T-helper 1 cell treated with Interleukin-12 subunit alpha and Interleukin-12 subunit beta and Interleukin-4 antibody, amounts not matched to agents 30 μg/mL and 1 μg/mL, for 36 hours (primary cell): Measurements from ENCODE around the gene TBC1D24.
"Not testable (repeated sequence)": the region's sequence is repeated elsewhere in the genome, so short reads cannot be mapped to it uniquely, and the experiment has no call there.

Experiments
- H3K27ac Mint-ChIP-seq: one replicate; pipeline ENCODE4 v1.8.0; 2021; ENCODE audit warnings: mild to moderate bottlenecking, mixed read lengths
- H3K27me3 Mint-ChIP-seq: one replicate; pipeline ENCODE4 v1.8.0; 2021; ENCODE audit warnings: low read depth, mixed read lengths
- H3K36me3 Mint-ChIP-seq: one replicate; pipeline ENCODE4 v1.8.0; 2021; ENCODE audit warnings: low read depth, mixed read lengths
- H3K4me1 Mint-ChIP-seq: one replicate; pipeline ENCODE4 v1.8.0; 2021; ENCODE audit warnings: low read depth, mixed read lengths
- H3K4me3 Mint-ChIP-seq: one replicate; pipeline ENCODE4 v1.8.0; 2021; ENCODE audit warnings: mild to moderate bottlenecking, moderate library complexity, mixed read lengths
- H3K9me3 Mint-ChIP-seq: one replicate; pipeline ENCODE4 v1.8.0; 2021; ENCODE audit warnings: mixed read lengths

TBC1D24 gene

DNA sequence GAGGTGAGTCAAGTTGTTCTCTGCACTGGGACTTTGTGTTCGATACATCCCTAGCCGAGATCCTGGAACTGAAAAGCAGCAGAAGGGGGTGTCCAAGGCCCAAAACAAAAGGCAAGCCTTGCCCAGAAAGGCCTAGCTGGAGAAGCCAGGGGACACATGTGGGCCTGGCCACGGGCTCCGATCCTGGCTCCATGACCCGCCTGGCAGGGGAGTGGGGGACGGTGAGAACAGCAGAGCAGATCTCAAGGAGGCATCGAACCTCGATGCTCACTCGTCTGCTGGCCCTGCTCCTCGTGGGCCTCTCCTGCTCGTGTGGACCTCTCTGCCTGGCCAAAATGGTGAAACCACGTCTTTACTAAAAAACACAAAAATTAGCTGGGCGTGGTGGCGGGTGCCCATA lies 36.8 kb upstream of the TBC1D24 start:
- Mint-ChIP-seq H3K4me1 (peaks cover 11% of the 10 kb centered on the region), H3K27me3 (no peaks in the 10 kb centered on the region), H3K27ac (no peak overlapping the region), H3K4me3 (no peak overlapping the region), H3K36me3 (peaks cover 46% of the 10 kb centered on the region), H3K9me3 (no peaks in the 10 kb centered on the region)

DNA sequence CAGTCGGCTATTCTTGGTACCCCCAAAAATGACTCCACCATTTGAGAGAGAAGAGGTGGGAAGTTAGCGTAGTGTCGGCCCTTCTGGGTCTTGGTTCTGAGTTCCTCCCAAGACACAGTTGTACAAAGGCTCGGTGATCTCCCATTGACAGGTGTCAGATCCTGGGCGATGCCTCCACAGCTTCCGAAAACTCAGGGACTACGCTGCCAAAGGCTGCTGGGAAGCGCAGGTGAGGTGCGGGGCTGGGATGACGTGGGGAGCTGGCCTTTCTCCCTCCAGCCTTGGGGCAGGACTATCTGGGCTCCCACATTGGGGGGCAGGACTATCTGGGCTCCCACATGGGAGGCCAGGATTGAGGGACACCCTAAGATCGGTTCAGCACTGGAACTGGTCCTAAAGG lies 35.3 kb upstream of the TBC1D24 start:
- no peaks in the 10 kb centered on the region for H3K27me3 Mint-ChIP-seq
- H3K9me3 Mint-ChIP-seq: no peaks in the 10 kb centered on the region
- H3K36me3 Mint-ChIP-seq: peaks cover 46% of the 10 kb centered on the region
- peak overlapping the region; percentile 67 for H3K27ac Mint-ChIP-seq
- H3K4me3 Mint-ChIP-seq: no peak overlapping the region
- H3K4me1 Mint-ChIP-seq: peaks cover 9% of the 10 kb centered on the region

DNA sequence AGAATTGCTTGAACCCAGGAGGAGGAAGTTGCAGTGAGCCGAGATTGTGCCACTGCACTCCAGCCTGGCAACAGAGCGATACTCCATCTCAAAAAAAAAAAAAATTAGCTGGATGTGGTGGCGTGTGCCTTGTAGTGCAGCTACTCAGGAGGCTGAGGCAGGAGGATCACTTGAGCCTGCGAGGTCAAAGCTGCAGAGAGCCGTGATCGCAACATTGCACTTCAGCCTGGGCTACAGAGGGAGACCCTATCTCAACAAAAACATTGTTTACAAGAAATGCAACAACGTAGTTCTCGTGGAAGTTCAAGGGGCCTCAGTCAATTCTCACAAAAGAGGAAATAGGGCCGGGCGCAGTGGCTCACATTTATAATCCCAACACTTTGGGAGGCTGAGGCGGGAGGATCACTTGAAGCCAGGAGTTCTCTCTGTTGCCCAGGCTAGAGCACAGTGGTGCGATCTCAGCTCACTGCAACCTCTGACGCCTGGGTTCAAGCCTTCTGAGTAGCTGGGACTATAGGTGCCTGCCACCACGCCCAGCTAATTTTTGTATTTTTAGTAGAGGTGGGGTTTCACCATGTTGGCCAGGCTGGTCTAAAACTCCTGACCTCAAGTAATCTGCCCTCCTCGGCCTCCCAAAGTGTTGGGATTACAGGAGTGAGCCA lies 33.7 kb upstream of the TBC1D24 start:
- H3K4me3 Mint-ChIP-seq: not testable (repeated sequence)

DNA sequence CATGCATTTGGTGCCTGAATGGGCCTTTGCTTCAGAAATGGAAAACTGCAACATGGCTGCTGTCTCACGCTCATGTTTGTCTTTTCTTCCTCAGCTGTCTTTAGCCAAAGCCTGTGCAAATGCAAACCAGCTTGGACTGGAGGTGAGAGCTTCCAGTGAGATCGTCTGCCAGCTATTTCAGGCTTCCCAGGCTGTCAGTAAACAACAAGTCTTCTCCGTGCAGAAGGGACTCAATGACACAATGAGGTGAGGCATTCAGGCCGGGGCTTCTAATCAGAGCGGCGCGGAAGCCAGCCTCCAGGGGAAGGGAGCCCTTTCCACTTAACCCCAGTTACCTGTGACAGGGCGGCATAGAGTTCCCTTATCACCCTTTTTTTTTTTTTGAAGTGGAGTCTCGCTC lies 31.4 kb upstream of the TBC1D24 start:
- Mint-ChIP-seq H3K27ac (no peak overlapping the region), H3K4me1 (peaks cover 7% of the 10 kb centered on the region), H3K36me3 (peaks cover 50% of the 10 kb centered on the region), H3K4me3 (no peak overlapping the region), H3K27me3 (no peaks in the 10 kb centered on the region), H3K9me3 (no peaks in the 10 kb centered on the region)

More for the DNA sequence above, 33.7 kb upstream of the TBC1D24 start:
- H3K36me3 Mint-ChIP-seq: peaks cover 51% of the 10 kb centered on the region
- not testable (repeated sequence) for H3K4me1 Mint-ChIP-seq, H3K9me3 Mint-ChIP-seq, H3K27ac Mint-ChIP-seq, H3K27me3 Mint-ChIP-seq

DNA sequence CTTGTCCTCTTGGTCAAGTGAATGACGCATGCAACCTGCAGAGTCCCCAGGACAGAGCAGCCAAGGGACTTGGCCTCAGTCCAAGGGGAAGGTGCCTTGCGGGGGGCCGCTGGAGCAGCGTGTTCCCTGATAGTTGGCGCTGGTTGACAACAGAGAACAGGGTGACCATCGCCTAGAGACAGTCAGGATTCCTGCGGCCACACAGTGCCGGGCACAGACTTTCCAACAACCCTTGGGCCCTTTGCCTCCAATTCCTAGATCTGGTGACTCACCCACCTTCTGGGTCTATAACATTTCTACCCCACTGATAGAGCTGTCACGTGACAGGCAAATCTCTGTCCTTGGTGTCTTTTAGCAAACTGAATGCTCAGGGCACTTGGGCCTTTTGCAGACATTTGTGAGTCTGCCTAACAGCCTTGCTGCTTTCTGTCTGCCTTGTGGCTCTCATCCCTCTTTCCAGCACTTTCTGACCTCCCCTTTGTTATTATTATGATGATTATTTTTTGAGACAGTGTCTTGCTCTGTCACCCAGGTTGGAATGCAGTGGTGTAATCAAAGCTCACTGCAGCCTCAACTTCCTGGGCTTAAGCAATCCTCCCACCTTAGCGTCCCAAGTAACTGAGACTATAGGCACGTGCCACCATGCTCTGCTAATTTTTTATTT lies 26.9 kb upstream of the TBC1D24 start:
- H3K4me1 Mint-ChIP-seq: no peaks in the 10 kb centered on the region
- H3K27me3 Mint-ChIP-seq: no peaks in the 10 kb centered on the region
- H3K9me3 Mint-ChIP-seq: no peaks in the 10 kb centered on the region
- no peak overlapping the region for H3K27ac Mint-ChIP-seq
- H3K4me3 Mint-ChIP-seq: no peak overlapping the region
- peaks cover 54% of the 10 kb centered on the region for H3K36me3 Mint-ChIP-seq

DNA sequence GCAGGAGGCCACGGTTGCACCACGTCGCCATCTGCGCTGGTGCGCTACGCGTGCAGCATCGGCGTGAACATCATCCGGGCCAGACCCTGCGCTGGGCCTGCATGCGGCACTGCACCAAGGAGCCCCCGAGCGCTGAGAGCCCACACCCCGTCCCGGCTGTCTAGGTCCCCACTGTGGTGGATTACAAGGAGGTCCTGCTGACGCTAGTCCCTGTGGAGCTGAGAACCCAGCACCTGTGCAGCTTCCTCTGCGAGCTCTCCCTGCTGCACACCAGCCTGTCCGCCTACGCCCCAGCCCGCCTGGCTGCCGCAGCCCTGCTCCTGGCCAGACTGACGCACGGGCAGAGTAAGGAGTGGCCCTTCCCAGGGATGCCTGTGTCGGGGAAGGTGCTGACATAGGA lies 25.8 kb upstream of the TBC1D24 start:
- H3K27ac Mint-ChIP-seq: no peak overlapping the region
- no peak overlapping the region for H3K4me3 Mint-ChIP-seq
- H3K27me3 Mint-ChIP-seq: no peaks in the 10 kb centered on the region
- no peaks in the 10 kb centered on the region for H3K9me3 Mint-ChIP-seq
- peaks cover 56% of the 10 kb centered on the region for H3K36me3 Mint-ChIP-seq
- no peaks in the 10 kb centered on the region for H3K4me1 Mint-ChIP-seq

DNA sequence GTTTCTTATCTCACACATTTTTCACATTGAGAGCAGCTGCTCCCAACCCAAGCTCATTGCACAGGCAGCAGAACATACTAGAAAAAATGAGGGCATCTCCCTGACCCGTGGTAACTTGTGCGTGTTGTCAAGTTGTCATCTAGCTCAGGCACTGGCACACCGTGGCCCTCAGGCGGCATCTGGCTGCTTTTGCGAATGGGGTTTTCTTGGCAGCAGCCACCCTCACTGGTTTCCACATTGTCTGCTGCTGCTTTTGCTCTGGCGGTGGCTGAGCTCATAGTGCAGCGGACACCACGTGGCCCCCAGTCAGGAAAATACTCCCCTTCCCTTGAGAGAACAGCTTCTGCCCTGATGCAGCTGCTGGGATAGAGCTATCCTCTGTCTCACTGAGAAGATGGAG lies 24.4 kb upstream of the TBC1D24 start:
- H3K36me3 Mint-ChIP-seq: peaks cover 55% of the 10 kb centered on the region
- no peaks in the 10 kb centered on the region for H3K4me1 Mint-ChIP-seq
- H3K4me3 Mint-ChIP-seq: no peak overlapping the region
- H3K27me3 Mint-ChIP-seq: no peaks in the 10 kb centered on the region
- no peak overlapping the region for H3K27ac Mint-ChIP-seq
- H3K9me3 Mint-ChIP-seq: no peaks in the 10 kb centered on the region

DNA sequence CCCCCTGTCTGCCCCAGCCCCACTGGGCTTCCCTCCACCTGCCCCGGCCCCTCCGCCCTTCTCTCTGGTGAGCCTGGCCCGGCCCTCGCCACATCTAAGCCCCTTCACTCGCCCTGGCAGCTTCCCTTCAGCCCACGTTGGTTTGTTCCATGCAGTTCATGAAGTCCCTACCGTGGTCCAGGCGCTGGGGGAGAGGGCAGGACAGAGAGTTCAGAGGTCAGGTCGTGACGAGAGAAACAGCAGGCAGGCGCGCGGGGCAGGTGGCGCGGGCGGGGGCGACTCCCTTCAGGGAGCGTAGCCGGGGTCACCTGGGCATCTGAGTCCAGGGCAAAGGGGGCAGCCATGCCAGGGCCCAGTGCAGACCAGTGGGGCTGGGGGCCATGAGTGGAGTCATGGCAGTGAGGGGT lies 23.9 kb upstream of the TBC1D24 start:
- H3K27me3 Mint-ChIP-seq: no peaks in the 10 kb centered on the region
- H3K4me3 Mint-ChIP-seq: no peak overlapping the region
- peaks cover 51% of the 10 kb centered on the region for H3K36me3 Mint-ChIP-seq
- no peaks in the 10 kb centered on the region for H3K4me1 Mint-ChIP-seq
- no peaks in the 10 kb centered on the region for H3K9me3 Mint-ChIP-seq
- no peak overlapping the region for H3K27ac Mint-ChIP-seq

DNA sequence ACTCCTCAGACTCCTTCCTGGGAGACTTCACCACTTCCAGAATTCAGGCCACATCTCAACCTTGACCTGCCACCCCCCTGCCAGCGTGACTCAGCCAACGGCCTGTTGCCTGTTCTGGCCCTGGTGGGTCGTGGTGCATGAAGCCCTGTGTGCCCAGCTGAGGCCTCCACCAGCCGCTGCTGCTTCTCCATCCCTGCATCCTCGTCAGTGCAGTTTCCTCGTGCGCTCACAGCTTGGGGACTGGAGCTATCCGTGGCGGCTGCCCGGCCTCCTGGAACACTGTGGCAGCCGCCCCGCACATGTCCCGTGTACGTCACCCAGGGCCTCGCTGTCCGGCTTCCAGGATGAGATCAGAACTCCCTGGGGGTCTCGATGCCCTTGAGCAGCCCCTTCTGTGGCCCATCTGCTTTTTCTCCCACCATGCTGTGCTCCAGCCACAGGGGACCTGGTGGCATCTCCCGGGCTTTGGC lies 23.0 kb upstream of the TBC1D24 start:
- Mint-ChIP-seq H3K27ac (no peak overlapping the region), H3K27me3 (no peaks in the 10 kb centered on the region), H3K9me3 (no peaks in the 10 kb centered on the region), H3K36me3 (peaks cover 43% of the 10 kb centered on the region), H3K4me1 (no peaks in the 10 kb centered on the region), H3K4me3 (no peak overlapping the region)

DNA sequence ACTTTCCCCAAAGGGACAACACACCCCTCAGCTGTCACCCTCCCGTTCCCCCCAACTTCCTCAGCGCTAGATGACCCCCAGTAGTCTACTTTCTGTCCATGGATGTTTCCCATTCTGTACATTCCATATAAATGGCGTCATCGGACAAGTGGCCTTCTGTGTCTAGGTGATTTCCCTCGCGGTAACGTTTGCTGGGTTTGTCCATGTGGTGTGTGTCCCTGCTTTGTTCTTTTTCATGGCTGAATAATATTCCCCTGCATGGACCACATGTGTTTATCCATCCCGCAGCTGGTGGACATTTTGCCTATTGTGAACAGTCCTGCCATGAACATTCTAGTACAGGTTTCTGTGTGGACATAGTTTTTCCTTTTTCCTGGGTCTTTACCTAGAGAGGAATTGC lies 22.3 kb upstream of the TBC1D24 start:
- no peak overlapping the region for H3K27ac Mint-ChIP-seq
- no peaks in the 10 kb centered on the region for H3K4me1 Mint-ChIP-seq
- peaks cover 44% of the 10 kb centered on the region for H3K36me3 Mint-ChIP-seq
- H3K27me3 Mint-ChIP-seq: no peaks in the 10 kb centered on the region
- H3K4me3 Mint-ChIP-seq: no peak overlapping the region
- no peaks in the 10 kb centered on the region for H3K9me3 Mint-ChIP-seq

DNA sequence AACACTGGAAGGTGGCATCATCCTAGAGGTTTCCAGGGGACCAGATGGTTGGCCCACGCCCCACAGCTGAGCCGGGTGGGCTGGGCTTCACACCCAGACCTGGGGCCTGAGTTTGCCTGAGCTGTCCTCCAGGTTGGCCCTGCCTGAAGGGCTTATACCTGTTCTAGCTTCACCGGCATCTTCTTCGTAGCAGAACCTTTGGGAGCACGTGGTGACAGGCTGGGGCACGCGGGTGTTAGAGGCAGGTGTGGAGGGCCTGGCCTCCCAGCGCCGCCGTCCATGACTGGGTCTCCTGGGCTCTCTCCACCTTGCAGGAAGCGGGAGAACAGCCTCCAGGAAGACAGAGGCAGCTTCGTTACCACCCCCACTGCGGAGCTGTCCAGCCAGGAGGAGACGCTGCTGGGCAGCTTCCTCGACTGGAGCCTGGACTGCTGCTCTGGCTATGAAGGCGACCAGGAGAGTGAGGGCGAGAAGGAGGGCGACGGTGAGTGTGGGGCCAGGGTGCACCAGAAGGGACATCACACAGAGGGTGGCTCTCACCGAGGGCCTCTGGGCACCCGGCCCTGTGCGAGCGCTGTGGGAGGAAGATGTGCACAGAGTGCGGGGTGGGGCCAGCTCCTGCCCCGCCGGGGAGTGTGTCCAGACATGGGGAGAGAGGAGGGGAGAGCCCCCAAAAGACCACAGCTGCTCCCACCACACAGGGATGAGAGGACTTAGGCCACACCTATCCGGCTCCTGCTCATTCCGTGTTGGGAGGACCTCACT lies 19.7 kb upstream of the TBC1D24 start:
- peaks cover 37% of the 10 kb centered on the region for H3K36me3 Mint-ChIP-seq
- peaks cover 5% of the 10 kb centered on the region for H3K4me1 Mint-ChIP-seq
- no peaks in the 10 kb centered on the region for H3K27me3 Mint-ChIP-seq
- H3K4me3 Mint-ChIP-seq: no peak overlapping the region
- no peaks in the 10 kb centered on the region for H3K9me3 Mint-ChIP-seq
- H3K27ac Mint-ChIP-seq: no peak overlapping the region

DNA sequence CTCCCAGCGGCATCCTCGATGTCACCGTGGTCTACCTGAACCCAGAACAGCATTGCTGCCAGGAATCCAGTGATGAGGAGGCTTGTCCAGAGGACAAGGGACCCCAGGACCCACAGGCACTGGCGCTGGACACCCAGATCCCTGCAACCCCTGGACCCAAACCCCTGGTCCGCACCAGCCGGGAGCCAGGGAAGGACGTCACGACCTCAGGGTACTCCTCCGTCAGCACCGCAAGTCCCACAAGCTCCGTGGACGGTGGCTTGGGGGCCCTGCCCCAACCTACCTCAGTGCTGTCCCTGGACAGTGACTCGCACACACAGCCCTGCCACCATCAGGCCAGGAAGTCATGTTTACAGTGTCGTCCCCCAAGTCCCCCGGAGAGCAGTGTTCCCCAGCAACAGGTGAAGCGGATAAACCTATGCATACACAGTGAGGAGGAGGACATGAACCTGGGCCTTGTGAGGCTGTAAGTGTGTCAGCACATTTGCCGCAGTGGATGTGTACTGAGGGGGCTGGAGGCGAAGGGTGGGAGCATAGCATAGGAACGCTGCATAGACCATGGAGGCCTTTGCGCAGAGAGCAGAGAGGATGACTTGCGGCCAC lies 18.3 kb upstream of the TBC1D24 start:
- Mint-ChIP-seq H3K36me3 (peaks cover 35% of the 10 kb centered on the region), H3K9me3 (no peaks in the 10 kb centered on the region), H3K4me3 (no peak overlapping the region), H3K27ac (no peak overlapping the region), H3K27me3 (no peaks in the 10 kb centered on the region), H3K4me1 (peaks cover 5% of the 10 kb centered on the region)

DNA sequence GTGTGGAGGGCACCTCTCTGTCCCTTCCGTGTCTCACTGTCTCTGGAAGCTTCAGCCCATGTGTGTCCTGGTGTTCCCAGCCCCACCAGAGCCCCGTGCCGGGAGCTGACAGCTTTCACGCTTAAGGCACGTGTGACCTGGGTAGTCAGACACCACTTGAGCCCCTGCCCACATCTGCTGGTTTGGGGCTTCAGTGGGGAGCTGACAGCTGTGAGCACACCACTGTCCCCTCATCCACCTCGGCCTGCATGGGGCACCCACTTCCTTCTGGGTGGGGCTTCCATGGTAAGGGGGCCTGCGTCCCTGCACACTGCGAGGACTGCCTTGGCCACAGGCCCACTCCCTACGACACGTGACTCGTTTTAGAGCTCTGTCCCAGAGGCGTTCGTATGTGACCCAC lies 17.7 kb upstream of the TBC1D24 start:
- no peak overlapping the region for H3K27ac Mint-ChIP-seq
- H3K4me1 Mint-ChIP-seq: peaks cover 5% of the 10 kb centered on the region
- H3K27me3 Mint-ChIP-seq: no peaks in the 10 kb centered on the region
- no peak overlapping the region for H3K4me3 Mint-ChIP-seq
- H3K9me3 Mint-ChIP-seq: no peaks in the 10 kb centered on the region
- H3K36me3 Mint-ChIP-seq: peaks cover 29% of the 10 kb centered on the region

DNA sequence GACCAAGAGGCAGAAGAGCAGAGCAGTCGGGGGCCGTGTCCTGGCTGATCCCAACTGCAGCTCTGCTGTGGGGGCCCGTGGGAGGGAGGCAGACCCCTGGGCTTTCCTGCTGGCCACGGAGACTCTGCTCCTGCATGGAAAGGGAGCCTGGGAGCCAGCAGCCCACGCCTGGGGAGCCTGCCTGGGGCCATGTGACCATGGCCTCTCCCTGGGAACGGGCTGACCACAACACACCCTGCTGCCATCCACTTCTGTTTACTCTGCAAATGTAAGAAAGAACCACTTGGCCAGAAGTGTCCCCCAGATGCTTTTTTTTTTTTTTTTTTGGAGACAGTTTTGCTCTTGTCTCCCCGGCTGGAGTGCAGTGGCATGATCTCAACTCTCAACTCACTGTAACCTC lies 17.0 kb upstream of the TBC1D24 start:
- H3K27me3 Mint-ChIP-seq: no peaks in the 10 kb centered on the region
- peaks cover 5% of the 10 kb centered on the region for H3K4me1 Mint-ChIP-seq
- peaks cover 22% of the 10 kb centered on the region for H3K36me3 Mint-ChIP-seq
- H3K9me3 Mint-ChIP-seq: no peaks in the 10 kb centered on the region
- no peak overlapping the region for H3K27ac Mint-ChIP-seq
- no peak overlapping the region for H3K4me3 Mint-ChIP-seq
